Activated CD8-positive, alpha-beta T cell treated with anti-CD3 and anti-CD28 coated beads for 36 hours (primary cell): Measurements from ENCODE around the gene LCE1E. TPM values are rescaled to one million over a fixed set of nuclear protein-coding genes. Genes with fewer than 3 reads are reported as not detected.

Source experiments
- ATAC-seq: fragments of 200-7000 bp; cut with Tn5 transposase; one replicate; pipeline ENCODE4 v1.10.0; 2021; ENCODE audit warnings: mild to moderate bottlenecking, moderate library complexity
- CTCF ChIA-PET: fragments of 350-600 bp; sonication (Branson Sonifier 250); formaldehyde crosslinking; loops from one replicate; lab custom pipeline; 2021; ENCODE audit warnings: antibody characterized with exemption; lab: Charles Lee
- POLR2A ChIA-PET: fragments of 350-600 bp; sonication (Branson Sonifier 250); formaldehyde crosslinking; loops from one replicate; lab custom pipeline; 2021; ENCODE audit warnings: antibody characterized with exemption; lab: Charles Lee
- DNase-seq: peaks from one replicate; pipeline ENCODE4 v3.0.0-alpha.2; 2020
- H3K27ac Mint-ChIP-seq: one replicate; pipeline ENCODE4 v1.8.0; 2021; ENCODE audit warnings: mild to moderate bottlenecking, mixed read lengths
- H3K27me3 Mint-ChIP-seq: one replicate; pipeline ENCODE4 v1.8.0; 2021; ENCODE audit warnings: mixed read lengths
- H3K36me3 Mint-ChIP-seq: one replicate; pipeline ENCODE4 v1.8.0; 2021; ENCODE audit warnings: low read depth, mixed read lengths
- H3K4me1 Mint-ChIP-seq: one replicate; pipeline ENCODE4 v1.8.0; 2021; ENCODE audit warnings: low read depth, mixed read lengths
- H3K4me3 Mint-ChIP-seq: one replicate; pipeline ENCODE4 v1.8.0; 2021; ENCODE audit warnings: mild to moderate bottlenecking, moderate library complexity, mixed read lengths
- H3K9me3 Mint-ChIP-seq: one replicate; pipeline ENCODE4 v1.8.0; 2021; ENCODE audit warnings: mixed read lengths
- CTCF ChIP-seq: fragments of 200-600 bp; IDR thresholded peaks from one replicate; pipeline ENCODE4 v1.8.0; 2022; ENCODE audit warnings: antibody characterized with exemption, mild to moderate bottlenecking
- intact Hi-C: fragments of 100-400 bp; cut with micrococcal nuclease; formaldehyde crosslinking; loops from one replicate; pipeline ENCODE4 v1.10.0; 2022
- total RNA-seq, 2 experiments: library from RNA; stranded (reverse); gene quantifications; one replicate each; pipeline ENCODE4 v1.2.3, GENCODE V29; 2021

The LCE1E gene
- total RNA-seq, 2 experiments from 2014 or later: not detected

- H3K27ac Mint-ChIP-seq: no peak overlapping the region
- intact Hi-C loops: no loop called here
- no peak for ATAC-seq
- POLR2A ChIA-PET: no interaction called here
- no peak for DNase-seq
- TF ChIP-seq CTCF: no peak
- H3K4me1 Mint-ChIP-seq: no peaks in the 10 kb centered on the region
- no peaks in the 10 kb centered on the region for H3K9me3 Mint-ChIP-seq
- no peak overlapping the region for H3K4me3 Mint-ChIP-seq
- H3K27me3 Mint-ChIP-seq: peaks cover 18% of the 10 kb centered on the region
- no peaks in the 10 kb centered on the region for H3K36me3 Mint-ChIP-seq
- CTCF ChIA-PET: no interaction called here
Observed at GRCh38 chr1:152761609-152762213, 24.3 kb upstream of the LCE1E start.

GRCh38 chr1:152768847-152769533, 17.1 kb upstream of the LCE1E start:
- ATAC-seq (no peak), DNase-seq (no peak)
- Mint-ChIP-seq H3K27me3 (peaks cover 2% of the 10 kb centered on the region), H3K36me3 (no peaks in the 10 kb centered on the region), H3K27ac (no peak overlapping the region), H3K9me3 (no peaks in the 10 kb centered on the region), H3K4me1 (no peaks in the 10 kb centered on the region), H3K4me3 (no peak overlapping the region)
- intact Hi-C loops: no loop called here
- POLR2A ChIA-PET: no interaction called here
- TF ChIP-seq CTCF: no peak
- CTCF ChIA-PET: no interaction called here

- H3K4me3 Mint-ChIP-seq: no peak overlapping the region
- no peaks in the 10 kb centered on the region for H3K9me3 Mint-ChIP-seq
- ATAC-seq (no peak), DNase-seq (no peak)
- intact Hi-C loops: no loop called here
- H3K27ac Mint-ChIP-seq: no peak overlapping the region
- POLR2A ChIA-PET: no interaction called here
- no peak for TF ChIP-seq CTCF
- no peaks in the 10 kb centered on the region for H3K36me3 Mint-ChIP-seq
- H3K4me1 Mint-ChIP-seq: no peaks in the 10 kb centered on the region
- CTCF ChIA-PET: no interaction called here
- peaks cover 2% of the 10 kb centered on the region for H3K27me3 Mint-ChIP-seq
Observed at GRCh38 chr1:152770411-152770810, 15.6 kb upstream of the LCE1E start.

GRCh38 chr1:152774875-152775274, 11.2 kb upstream of the LCE1E start, which contains the start of gene LCE1F:
LCE1F (plus strand) TSS chr1:152775140; CDS start chr1:152776372, 1,232 bp downstream.
- no peaks in the 10 kb centered on the region for H3K9me3 Mint-ChIP-seq
- TF ChIP-seq CTCF: no peak
- DNase-seq (no peak), ATAC-seq (no peak)
- ChIA-PET CTCF (no interaction called here), POLR2A (no interaction called here)
- H3K27me3 Mint-ChIP-seq: peaks cover 5% of the 10 kb centered on the region
- intact Hi-C loops: no loop called here
- H3K4me1 Mint-ChIP-seq: no peaks in the 10 kb centered on the region
- H3K36me3 Mint-ChIP-seq: no peaks in the 10 kb centered on the region
- no peak within 1 kb of the TSS for H3K4me3 Mint-ChIP-seq
- H3K27ac Mint-ChIP-seq: no peak within 1 kb of the TSS

GRCh38 chr1:152776361-152776760, 9.7 kb upstream of the LCE1E start:
- DNase-seq (no peak), ATAC-seq (no peak)
- intact Hi-C loops: no loop called here
- Mint-ChIP-seq H3K4me3 (no peak overlapping the region), H3K9me3 (no peaks in the 10 kb centered on the region), H3K4me1 (no peaks in the 10 kb centered on the region), H3K27me3 (peaks cover 5% of the 10 kb centered on the region), H3K27ac (no peak overlapping the region), H3K36me3 (no peaks in the 10 kb centered on the region)
- ChIA-PET POLR2A (no interaction called here), CTCF (no interaction called here)
- TF ChIP-seq CTCF: no peak
